ENCODE measurements around the gene OR8B8.

- TF ChIP-seq POLR2A (IDR thresholded peaks at IDR 0.05; ENCODE audit: low read depth, low read length) (no peak), CTCF (IDR thresholded peaks at IDR 0.05; ENCODE audit: extremely low read depth in 1 of 2, insufficient read depth in 1 of 2, low read depth in 1 of 2, low read length in 2 of 2) (no peak), MAX (IDR thresholded peaks at IDR 0.05; ENCODE audit: insufficient read depth, insufficient read length) (no peak), POLR2AphosphoS5 (IDR thresholded peaks at IDR 0.05; ENCODE audit: insufficient read depth, low read depth, low read length) (no peak), MYC (IDR thresholded peaks at IDR 0.05; ENCODE audit: low read depth, low read length) (no peak), JUN (IDR thresholded peaks at IDR 0.05; ENCODE audit: borderline replicate concordance, insufficient read depth, insufficient read length, low read depth) (no peak), EZH2 (IDR thresholded peaks at IDR 0.05; ENCODE audit: borderline replicate concordance, low read depth, low read length, severe bottlenecking) (no peak), GATA2 (IDR thresholded peaks at IDR 0.05; ENCODE audit: insufficient read depth, insufficient read length, low read depth, low read length) (no peak)
Observed at GRCh38 chr11:124405581-124405980, 39.9 kb downstream of the OR8B8 start.

All from endothelial cell of umbilical vein (primary cell).